CMK (cell line): Measurements from ENCODE around the gene ANO8.
A peak's percentile ranks its signal among the peaks of the same experiment; 100 is the strongest.
"Not testable (repeated sequence)": the region's sequence is repeated elsewhere in the genome, so short reads cannot be mapped to it uniquely, and the experiment has no call there.

Source experiments
- DNase-seq: peaks from one replicate; pipeline ENCODE4 v3.0.0-alpha.2; 2010; ENCODE audit warnings: low read depth

The ANO8 gene

DNA sequence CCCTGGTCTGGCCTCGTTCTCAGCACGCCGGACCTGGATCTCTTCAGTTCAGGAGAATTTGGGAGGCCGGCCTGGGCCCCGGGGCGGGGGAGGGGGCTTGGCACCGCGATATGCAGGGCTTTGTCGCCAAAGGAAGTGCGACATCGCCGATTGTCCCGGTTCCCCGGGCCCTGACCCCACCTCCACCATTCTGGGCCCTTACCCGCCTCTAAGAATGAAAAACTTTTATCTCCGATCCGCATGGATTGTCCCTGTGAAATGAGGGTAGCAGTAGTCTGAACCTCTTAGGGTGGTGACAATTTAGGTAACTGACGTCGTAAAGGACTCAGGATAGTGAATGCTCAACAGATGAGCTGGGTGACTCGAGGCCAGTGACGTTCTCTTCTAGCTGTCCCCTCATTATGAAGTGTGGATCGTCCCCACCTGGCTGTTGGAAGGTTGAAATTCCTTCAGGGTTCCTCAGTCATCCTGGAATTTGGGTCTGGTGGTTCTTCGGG, 24.6 kb downstream of the ANO8 start:
- no peak for DNase-seq

DNA sequence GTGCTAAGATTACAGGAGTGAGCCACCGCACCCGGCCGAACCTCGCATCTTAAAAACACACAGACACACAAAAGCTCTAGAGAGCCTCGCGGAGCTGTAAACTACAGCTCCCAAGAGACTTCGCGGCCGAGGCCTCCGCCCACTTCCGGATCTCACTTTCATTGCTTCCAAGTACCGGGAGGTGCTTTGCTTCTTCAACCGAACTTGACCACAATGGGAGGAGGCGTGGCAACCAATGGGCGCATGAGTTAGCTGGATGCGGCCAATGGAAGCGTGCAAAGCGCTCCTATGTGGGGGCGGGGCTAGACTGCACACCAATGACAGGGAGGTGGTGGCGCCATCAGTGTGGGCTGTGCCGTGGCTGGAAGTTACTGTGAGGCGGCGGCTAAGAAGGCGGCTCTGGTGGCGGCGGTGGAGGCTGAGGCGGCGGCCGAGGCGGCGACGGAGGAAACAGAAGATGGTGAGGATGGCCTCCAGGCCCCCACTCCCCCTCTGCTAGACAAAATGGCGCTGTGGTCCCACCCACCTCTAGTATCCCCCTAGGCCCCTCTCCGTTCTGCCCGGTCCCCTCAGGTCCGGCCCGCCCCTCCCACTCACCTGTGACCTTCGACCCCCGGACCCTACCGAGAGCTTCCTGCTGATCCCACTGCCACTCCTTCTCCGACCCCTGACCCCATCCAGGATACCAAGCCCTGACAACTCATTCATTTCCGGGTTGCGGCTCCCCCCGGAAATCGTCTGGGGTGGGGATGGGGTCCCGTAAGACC, 25.3 kb downstream of the ANO8 start, which contains the start of gene DDA1:
Gene DDA1 (plus strand): TSS at position 366 of the 767 bp plus-strand sequence. CDS start 92 bp downstream, at position 458.
- DNase-seq, result peak; percentile 98

DNA sequence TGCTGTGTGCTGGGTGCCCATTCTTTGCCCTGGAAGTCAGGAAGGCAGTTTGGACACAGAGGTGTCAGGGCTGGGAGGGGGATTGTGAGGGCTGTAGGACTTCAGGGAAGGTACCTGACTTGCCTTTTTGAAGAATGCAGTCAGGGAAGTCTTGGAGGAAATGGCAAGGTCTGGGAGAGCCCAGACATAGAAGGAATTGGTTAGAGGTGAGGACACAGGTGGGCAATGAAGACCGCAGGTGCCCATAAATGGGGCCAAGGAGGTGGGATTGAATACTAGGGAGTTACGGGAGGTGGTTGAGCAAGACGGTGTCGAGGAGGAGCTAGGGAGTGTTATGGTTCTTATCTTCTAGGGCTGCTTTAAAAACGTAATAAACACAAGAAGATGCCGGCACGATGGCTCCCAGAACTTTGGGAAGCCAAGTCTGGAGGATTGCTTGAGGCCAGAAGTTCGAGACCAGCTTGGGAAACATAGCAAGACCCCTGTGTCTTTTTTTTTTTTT, 26.7 kb downstream of the ANO8 start:
- DNase-seq, result no peak

DNA sequence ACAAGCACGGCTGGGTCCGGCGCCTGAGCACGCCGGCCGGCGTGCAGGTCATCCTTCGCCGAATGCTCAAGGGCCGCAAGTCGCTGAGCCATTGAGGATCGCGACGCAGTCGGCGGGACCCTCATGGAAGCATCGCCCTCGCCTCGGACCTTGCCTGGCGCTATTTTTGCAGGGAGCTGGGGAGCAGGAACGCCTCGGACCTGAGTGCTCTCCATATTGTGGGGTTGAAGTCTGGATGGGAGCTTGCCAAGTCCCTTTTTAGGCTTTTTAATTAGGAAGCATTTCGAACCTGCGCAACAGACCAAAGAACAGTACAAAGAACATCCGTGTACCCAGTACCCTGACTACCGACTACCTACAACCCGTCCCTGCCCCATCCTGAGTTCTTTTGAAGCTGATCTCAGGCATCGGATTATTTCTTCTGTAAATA, 28.4 kb downstream of the ANO8 start:
- DNase-seq, result no peak

DNA sequence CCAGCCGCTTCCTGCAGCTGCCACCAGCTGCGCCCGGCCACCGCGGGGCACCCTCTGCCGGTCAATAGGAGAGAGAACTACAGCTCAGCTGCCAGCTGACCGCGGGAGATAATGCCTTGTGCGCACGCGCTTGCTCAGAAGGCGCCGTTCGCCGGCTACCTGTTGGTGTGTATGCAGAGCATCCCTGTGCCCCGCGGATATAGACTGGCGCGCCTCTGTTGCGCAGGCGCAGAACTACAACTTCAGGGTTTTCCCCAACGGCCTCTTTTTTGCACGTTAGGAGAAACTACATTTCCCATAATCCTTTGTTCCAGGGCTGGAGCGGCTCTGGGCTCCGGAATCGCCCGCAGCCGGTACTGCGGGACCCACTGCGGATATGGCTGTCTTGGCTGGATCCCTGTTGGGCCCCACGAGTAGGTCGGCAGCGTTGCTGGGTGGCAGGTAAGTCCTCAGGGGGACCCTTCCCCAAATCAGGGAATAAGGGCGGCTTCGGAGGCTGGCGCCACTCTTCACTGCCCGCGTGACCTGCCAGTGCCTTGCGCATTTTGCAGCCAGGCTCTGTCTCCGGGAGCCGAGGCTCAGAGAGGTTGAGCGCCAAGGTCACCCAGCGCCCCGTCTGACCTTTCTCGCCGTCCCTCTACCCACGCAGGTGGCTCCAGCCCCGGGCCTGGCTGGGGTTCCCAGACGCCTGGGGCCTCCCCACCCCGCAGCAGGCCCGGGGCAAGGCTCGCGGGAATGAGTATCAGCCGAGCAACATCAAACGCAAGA, 29.0 kb downstream of the ANO8 start, which contains the start of gene MRPL34:
Gene MRPL34 (plus strand): TSS at position 356 of the 768 bp plus-strand sequence. CDS start 21 bp downstream, at position 377.
- peak; percentile 97 for DNase-seq

DNA sequence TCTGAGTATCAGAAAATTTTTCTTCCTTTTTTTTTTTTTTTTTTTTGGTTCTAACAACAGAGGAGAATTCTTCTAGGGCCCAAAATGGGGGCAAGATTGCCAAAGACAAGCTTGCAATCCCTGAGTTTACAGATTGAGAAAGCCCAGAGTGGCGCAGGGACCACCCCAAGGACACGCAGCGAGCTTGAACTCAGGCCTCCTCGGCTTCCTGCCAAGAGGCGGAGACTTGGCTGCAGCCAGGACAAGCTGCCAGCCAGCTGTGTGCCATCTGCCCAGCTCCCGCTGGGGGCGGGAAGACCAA, 29.5 kb downstream of the ANO8 start:
- DNase-seq, result no peak

DNA sequence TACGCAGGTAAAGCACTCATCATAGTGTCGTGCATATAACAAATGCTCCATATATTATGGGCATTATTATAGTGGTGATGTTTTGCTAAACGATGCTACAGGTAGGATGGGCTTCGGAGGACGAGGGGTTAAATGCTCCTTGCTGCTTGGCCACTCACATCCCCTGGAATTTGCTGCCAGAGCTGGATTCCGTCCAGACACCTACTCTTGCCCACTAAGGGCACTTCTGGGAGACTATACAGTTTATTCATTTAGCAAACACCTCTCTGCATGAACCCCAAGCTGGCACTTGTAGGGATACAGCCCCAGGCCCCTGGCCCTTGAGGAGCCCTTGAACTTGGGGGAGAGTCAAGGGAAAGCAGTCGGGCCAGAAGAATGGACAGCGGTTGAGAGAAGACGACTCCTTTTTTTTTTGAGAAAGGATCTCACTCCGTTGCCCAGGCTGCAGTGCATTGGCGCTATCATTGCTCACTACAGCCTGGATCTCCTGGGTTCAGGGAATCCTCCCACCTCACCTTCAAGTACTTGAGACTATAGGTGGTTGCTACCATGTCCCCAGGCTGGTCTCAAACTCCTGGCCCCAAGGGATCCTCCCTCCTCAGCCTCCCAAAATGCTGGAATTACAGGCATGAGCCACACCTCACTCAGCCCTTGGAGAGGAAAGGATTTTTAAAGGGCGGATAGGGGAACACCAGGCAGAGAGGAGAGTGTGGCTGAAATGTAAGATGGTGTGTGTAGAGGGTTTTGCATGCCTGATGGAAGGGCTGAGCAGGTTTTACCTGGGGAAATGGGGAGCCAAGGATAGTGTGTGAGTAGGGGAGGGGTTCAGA, 30.1 kb downstream of the ANO8 start:
- DNase-seq, result no peak

DNA sequence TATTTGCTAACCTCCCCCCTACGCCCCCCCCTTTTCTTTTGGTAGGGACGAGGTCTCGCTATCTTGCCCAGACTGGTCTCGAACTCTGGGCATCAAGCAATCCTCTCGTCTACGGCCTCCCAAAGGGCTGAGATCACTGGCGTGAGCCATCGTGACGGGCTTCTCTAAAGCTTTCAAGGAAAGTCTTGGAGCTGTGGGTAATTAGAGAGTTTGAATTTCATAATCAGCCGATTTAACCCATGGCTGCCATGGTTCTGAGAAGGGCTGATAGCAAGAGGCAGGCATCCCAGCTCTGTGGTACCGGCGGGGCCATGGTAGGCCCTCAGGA, 30.8 kb downstream of the ANO8 start:
- DNase-seq, result no peak

DNA sequence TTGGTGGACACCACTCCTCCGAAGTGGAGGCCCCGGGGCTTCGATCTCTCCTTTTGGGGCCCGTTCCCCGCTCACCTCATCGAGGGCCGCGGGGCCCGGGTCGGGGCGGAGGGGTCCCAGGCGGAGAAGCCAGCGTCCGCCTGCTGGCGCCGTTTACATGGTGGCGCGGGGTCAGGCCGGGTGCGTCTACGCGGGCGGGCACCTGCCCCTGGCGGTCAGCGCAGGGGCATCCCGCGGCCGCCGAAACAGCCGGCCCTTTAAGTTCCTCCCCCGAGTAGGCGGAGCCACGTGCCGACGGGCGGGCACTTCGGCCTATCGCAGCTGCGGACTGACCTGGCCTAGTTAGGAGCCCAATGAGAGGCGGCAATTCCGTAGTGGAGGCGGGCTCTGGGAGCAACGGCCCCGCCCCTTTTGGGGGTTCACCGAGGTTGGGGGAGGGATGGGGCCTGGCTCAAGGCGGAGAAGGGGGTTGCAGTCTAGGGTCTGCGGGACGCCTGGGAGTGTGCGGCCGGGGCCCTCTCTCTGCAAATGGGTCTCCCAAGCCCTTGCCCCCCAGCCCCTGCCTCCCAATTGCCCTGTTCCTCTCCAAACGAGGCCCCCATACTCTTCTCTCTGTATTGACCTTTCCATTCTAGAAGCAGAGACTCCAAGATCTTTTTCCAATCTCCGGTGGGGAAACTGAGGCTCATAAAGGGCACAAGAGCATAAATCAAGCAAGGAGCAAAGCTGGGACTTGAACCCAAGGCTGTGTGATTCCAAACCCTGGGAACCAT, 31.3 kb downstream of the ANO8 start, which contains the start of gene ABHD8:
Gene ABHD8 (minus strand): TSS at position 259 of the 773 bp plus-strand sequence. CDS start 1,809 bp downstream, outside the sequence.
- peak; percentile 92 for DNase-seq

DNA sequence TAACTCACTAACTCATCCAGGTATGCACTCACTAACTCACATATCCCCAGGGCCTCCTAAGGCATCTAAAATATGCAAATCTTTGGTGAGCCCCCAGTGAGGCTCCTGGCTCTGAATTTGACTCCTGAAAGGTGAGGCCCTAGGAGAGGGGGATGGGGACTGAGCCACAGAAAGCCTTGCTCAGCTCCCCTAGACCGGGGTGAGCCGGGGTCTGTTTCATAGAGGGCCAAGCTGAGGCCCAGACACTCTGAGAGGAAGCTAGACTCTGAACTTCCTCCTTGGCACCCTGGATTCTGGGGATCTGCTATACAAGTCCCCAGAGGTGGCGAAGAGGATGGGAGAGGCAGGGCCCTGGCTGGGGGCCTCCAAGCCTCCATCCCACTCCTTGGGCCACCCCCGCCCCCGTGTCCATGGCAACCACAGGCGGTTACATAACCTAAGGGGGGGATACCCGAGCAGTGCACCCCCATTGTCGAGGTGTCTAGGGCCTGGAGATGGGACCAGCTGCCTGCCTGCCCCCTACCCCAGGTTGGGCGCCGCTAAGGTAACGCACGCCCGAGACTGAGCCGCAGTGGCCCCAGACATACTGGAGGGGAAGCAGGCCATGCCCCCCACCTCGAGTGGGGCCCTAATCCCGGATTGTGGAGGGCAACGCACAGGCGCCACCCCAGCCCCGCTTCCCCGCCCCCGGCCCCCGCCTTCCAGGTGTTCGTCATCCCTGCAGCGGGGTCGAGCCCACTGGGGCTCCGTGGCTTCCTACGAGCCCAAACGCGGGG, 32.1 kb downstream of the ANO8 start:
- DNase-seq, result no peak

DNA sequence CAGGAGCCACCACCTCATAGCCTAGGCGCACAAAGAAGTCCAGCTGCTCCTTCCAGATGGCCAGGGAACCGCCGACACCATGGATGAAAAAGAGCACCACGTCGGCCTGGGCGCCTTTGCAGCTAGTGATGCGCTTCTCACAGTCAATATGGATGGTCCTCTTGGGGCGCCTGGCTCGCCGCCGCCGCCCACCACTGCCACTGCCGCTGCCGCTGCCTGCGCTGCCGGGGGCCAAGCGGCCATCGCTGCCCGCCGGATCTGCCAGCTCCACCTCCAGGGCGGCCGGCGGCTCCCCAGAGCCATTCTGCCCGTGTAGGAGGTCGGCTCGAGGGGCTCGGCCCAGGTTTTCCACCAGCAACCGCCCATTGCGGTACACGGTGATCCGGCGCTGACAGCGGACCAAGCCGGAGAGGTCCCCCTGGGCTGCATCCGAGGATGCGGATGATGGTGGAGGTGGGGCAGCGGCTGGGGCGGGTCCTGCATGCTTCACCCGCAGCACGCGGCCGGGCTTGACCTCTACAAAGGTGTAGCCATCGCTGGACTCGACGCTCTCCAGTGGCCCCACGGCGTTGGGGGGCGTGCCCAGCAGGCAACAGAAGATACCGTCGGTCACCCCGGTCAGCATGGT, 33.5 kb downstream of the ANO8 start:
- no peak for DNase-seq

DNA sequence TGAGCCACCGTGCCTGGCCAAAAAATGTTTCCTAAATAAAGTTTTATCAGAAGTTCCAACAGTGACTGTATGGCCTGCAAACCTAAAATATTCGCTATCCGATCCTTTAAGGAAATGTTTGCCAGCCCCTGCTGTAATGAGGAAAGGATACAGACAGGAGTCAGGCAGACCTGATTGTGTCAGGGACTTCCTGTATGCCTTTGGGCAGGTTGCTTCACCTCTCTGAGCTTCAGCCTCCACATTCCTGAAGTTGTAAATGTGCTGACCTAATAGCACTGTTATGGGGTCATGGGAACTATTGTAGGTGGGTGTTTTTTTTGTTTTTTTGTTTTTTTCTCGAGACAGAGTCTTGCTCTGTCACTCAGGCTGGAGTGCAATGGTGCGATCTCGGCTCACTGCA, 37.7 kb downstream of the ANO8 start:
- DNase-seq, result no peak

DNA sequence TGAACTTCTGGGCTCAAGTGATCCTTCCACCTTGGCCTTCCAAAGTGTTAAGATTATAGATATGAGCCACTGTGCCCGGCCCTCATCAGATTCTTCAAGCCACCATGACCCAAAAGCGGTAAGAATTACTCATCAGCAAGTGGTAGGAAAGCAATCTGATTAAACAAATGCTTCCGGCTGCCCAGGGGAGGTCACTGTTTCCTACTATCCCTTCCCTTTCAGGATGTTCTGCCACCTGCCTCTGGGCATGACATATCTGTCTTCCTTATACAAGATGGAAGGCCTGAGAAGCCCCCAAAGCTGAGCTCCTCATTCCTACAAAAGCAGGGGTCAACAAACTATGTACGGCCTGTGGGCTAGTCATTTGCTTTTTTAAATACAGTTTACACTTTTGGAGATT, 38.4 kb downstream of the ANO8 start:
- DNase-seq, result no peak

DNA sequence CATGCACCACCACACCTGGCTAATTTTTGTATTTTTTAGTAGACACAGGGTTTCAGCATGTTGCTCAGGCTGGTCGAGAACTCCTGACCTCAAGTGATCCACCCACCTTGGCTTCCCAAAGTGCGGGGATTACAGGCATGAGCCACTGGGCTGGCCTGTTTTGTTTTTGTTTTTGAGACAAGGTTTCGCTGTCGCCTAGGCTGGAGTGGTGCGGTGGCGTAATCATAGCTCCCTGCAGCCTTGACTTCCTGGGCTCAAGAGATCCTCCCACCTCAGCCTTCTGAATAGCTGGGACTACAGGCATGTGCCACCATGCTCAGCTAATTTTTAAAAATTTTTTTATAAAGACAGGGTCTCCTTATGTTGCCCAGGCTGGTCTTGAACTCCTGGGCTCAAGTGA, 39.1 kb downstream of the ANO8 start:
- DNase-seq, result not testable (repeated sequence)

DNA sequence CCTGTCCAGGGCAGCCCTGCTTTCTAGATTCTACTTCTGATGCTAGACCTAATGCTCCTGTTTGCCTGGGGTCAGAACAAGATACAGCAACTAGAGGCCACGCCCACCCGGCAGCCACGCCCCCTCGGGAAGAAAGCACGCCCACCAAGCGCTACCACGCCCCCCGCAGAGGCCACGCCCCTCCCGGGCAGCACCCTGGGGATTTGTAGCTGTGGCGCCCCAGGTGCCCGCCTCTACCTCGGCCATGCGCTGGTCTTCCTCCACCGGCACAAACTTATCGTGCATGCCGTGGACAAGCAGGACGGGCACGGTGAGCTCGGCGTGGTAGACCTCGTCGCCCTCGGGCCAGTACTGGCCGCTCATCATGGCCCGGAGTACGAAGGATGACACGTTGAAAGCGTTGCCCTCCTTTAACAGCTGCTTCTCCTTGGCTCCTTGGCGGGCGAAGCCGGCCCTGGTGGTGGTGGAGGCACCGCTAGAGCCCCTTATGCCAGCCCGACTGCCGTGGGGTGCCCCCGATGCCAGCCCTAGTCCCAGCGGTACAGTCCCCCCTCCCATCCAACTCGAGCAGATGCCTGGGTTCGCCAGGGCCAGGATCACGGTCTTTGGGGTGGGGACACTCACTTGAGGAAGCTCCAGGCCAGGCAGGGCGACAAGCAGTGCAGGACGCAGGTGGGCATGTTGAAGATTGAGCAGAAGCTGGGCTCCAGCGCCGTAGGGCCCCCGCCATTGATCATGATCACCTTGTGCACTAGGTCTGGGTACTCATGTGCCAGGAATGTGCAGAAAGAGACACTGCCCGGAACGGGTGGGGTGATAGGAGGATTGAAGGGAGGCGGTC, 40.4 kb downstream of the ANO8 start:
- no peak for DNase-seq

DNA sequence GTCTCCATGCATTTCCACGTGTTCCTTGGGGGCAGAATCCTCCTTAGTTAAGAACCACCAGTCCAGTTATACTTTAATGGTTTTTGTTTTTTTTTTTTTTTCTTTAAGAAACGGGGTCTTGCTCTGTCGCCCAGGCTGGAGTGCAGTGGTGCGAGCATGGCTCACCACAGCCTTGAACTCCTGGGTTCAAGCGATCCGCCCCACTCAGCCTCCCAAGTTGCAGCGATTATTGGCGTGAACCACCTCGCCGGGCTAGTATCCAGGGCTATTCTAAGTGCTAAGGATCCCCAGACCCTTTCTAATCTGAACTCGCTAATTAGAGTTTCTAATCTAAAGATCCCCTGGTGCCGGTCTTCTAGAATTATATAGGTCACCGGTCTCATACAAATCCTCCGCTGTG, 41.0 kb downstream of the ANO8 start:
- no peak for DNase-seq

DNA sequence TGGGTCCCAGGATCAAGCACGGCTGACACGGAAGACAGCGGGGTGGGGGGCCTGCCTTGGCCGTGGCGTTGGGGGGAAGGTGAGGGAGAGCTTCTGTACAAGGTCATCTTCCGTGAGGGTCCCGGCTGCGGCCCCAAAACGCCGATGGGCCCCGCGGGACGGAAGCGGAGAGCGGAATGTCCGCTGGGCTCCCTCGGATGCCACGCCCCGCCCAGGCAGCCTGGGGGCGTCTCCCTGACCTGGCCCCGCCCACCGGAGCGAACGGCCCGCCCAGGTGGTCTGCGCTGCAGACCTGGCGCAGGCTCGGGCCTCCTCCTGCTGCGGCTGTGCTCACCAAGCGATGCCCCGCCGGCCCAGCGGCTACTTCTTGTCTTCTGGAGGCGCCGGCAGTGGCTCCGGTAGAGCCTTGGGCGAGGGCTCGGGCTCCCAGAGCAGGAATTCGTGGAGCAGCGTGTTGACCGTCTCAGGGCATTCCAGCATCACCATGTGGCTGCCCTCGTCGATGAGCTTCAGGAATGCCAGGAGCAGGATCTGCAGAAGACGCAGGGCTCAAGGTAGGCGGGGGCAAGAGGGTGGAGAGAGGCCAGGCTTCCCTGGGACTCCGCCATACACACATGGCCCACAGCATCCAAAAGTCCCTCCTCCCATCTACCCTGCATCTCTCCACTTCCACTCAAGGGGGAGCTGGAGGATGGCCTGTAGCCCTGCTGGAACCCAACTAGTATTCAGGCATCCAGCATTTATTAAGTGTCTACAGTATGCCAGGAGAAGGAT, 42.2 kb downstream of the ANO8 start:
- peak; percentile 56 for DNase-seq

DNA sequence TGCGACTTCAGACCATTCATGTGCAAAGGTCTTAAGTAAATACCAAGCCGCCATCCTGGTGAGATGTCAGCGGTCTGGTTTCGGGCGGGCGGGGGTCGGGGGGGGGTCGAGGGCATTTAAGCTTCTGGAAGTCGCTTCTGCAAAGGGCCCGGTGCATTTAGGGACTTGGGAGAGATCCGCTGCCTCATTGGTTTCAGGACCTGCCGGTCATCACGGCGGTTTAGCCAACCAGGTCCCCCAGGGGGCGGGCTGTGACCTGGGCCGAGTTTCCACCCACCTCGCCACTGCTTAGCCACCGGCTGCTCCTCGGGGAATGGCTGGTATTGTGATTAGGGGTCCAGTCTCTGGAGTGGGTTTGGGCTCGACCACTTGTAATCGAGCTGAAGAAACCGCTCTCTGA, 45.2 kb downstream of the ANO8 start:
- DNase-seq, result no peak
